PC-9 (cell line): ENCODE data around the gene YY2. TPM values are rescaled to one million over a fixed set of nuclear protein-coding genes. Genes with fewer than 3 reads are reported as not detected.

Source experiments
- BruUV-seq: library from RNA; stranded (reverse); fragments of 400-500 nt; replicated peaks from 2 replicates; lab custom pipeline; 2021; lab: Mats Ljungman, UMichigan
- CTCF ChIA-PET: fragments of 300-600 bp; sonication (Branson Sonifier 250); formaldehyde crosslinking; loops from one replicate; lab custom pipeline; 2022; ENCODE audit warnings: antibody characterized with exemption; lab: Charles Lee
- POLR2A ChIA-PET: fragments of 300-600 bp; sonication (Branson Sonifier 250); formaldehyde crosslinking; loops from one replicate; lab custom pipeline; 2022; ENCODE audit warnings: antibody characterized with exemption; ENCODE audit not compliant: unreplicated experiment; lab: Charles Lee
- DNase-seq, 2 experiments: peaks; one replicate each; pipeline versions ENCODE4 v3.0.0 to v3.0.0-alpha.2; 2015 to 2022; ENCODE audit warnings: mixed read lengths in 1 of 2
- H2AFZ ChIP-seq: fragments of 200-600 bp; sonication (generic); 2 replicates; pipeline ENCODE4 v1.8.1; 2017; ENCODE audit warnings: antibody characterized with exemption
- H3F3A ChIP-seq: fragments of 200-600 bp; sonication (generic); 2 replicates; pipeline ENCODE4 v1.8.1; 2017; ENCODE audit warnings: antibody characterized with exemption, mild to moderate bottlenecking, low read depth; ENCODE audit not compliant: insufficient read depth
- H3K27ac ChIP-seq: fragments of 200-600 bp; sonication (generic); 2 replicates; pipeline ENCODE4 v1.6.1; 2016; ENCODE audit warnings: mixed run types
- H3K27me3 ChIP-seq: fragments of 200-600 bp; sonication (generic); 2 replicates; pipeline ENCODE4 v1.6.1; 2016; ENCODE audit warnings: low read depth, mixed run types; ENCODE audit not compliant: insufficient read depth
- H3K36me3 ChIP-seq: fragments of 200-600 bp; sonication (generic); 2 replicates; pipeline ENCODE4 v1.6.1; 2016; ENCODE audit warnings: low read depth, mixed run types
- H3K4me1 ChIP-seq: fragments of 200-600 bp; sonication (generic); replicated peaks from 2 replicates; pipeline ENCODE4 v1.6.1; 2016; ENCODE audit warnings: mixed run types; ENCODE audit not compliant: insufficient read depth
- H3K4me2 ChIP-seq: fragments of 200-600 bp; sonication (generic); 2 replicates; pipeline ENCODE4 v1.6.1; 2017; ENCODE audit warnings: mixed run types
- H3K4me3 ChIP-seq: fragments of 200-600 bp; sonication (generic); 2 replicates; pipeline ENCODE4 v1.6.1; 2016; ENCODE audit warnings: mixed run types
- H3K79me2 ChIP-seq: fragments of 200-600 bp; sonication (generic); 2 replicates; pipeline ENCODE4 v1.6.1; 2017; ENCODE audit warnings: low read depth, mixed run types
- H3K9me2 ChIP-seq: fragments of 200-600 bp; sonication (generic); 2 replicates; pipeline ENCODE4 v1.8.1; 2017; ENCODE audit warnings: mild to moderate bottlenecking; ENCODE audit not compliant: insufficient read depth
- H3K9me3 ChIP-seq: fragments of 200-600 bp; sonication (generic); 2 replicates; pipeline ENCODE4 v1.8.1; 2016; ENCODE audit warnings: low read depth; ENCODE audit not compliant: insufficient read depth
- H4K20me1 ChIP-seq: fragments of 200-600 bp; sonication (generic); 2 replicates; pipeline ENCODE4 v1.8.1; 2017; ENCODE audit not compliant: insufficient read depth
- CTCF ChIP-seq: fragments of 200-600 bp; sonication (generic); conservative IDR thresholded peaks from 2 replicates; pipeline ENCODE4 v1.6.1; 2017; ENCODE audit warnings: mixed run types, antibody characterized with exemption, mild to moderate bottlenecking, moderate library complexity
- EZH2 ChIP-seq: fragments of 200-600 bp; sonication (generic); IDR thresholded peaks from 2 replicates; pipeline ENCODE4 v1.8.0; 2017; ENCODE audit warnings: antibody characterized with exemption, low read depth
- intact Hi-C: fragments of 100-400 bp; cut with micrococcal nuclease; formaldehyde crosslinking; loops from one replicate; pipeline ENCODE4 v1.10.0; 2022; ENCODE audit not compliant: unreplicated experiment
- total RNA-seq: library from RNA; stranded (reverse); gene quantifications from 2 replicates; pipeline ENCODE4 v1.2.3, GENCODE V29; 2021

The YY2 gene
- total RNA-seq, 1 experiment from 2014 or later = 2.0 TPM

- no peaks in the 10 kb centered on the region; the same call in 1 of the 2 replicates for H3K36me3 ChIP-seq
- intact Hi-C loops = loop anchor here (10.0 kb wide), 1 partner anchor 102 kb away; the partner anchor contains the start of gene SMS
- H4K20me1 ChIP-seq = no peaks in the 10 kb centered on the region
- H3K27me3 ChIP-seq = no peaks in the 10 kb centered on the region
- H3K79me2 ChIP-seq = peaks cover 21% of the 10 kb centered on the region
- CTCF ChIA-PET = no interaction called here
- no peak overlapping the region for H3K4me3 ChIP-seq
- POLR2A ChIA-PET = no interaction called here
- H3K27ac ChIP-seq = no peak overlapping the region
- no peaks in the 10 kb centered on the region for H3K9me3 ChIP-seq
- DNase-seq = no peak
- TF ChIP-seq EZH2 = no peak
- no peak for TF ChIP-seq CTCF
- no peaks in the 10 kb centered on the region for H3F3A ChIP-seq
- no TSS peak for BruUV-seq
- no peaks in the 10 kb centered on the region; the same call in 1 of the 2 replicates for H3K4me1 ChIP-seq
- no peak overlapping the region for H3K4me2 ChIP-seq
- no peaks in the 10 kb centered on the region for H3K9me2 ChIP-seq
- H2AFZ ChIP-seq = no peak overlapping the region
Observed at GRCh38 chrX:21843179-21843578, 12.6 kb upstream of the YY2 start.

GRCh38 chrX:21845096-21845495 lies 10.7 kb upstream of the YY2 start:
- BruUV-seq = no TSS peak
- no peak overlapping the region for H3K27ac ChIP-seq
- no peak overlapping the region for H3K4me3 ChIP-seq
- intact Hi-C loops = loop anchor here (10.0 kb wide), 1 partner anchor 100 kb away; the partner anchor contains the start of gene SMS
- DNase-seq = no peak
- no peaks in the 10 kb centered on the region for H3K4me1 ChIP-seq
- ChIA-PET POLR2A (no interaction called here), CTCF (no interaction called here)
- no peak overlapping the region for H3K4me2 ChIP-seq
- H2AFZ ChIP-seq = no peak overlapping the region
- H3K79me2 ChIP-seq = peaks cover 16% of the 10 kb centered on the region
- no peaks in the 10 kb centered on the region for H3F3A ChIP-seq
- H3K27me3 ChIP-seq = no peaks in the 10 kb centered on the region
- H3K36me3 ChIP-seq = no peaks in the 10 kb centered on the region; the same call in 1 of the 2 replicates
- TF ChIP-seq CTCF (no peak), EZH2 (no peak)
- no peaks in the 10 kb centered on the region for H3K9me3 ChIP-seq
- H3K9me2 ChIP-seq = no peaks in the 10 kb centered on the region
- H4K20me1 ChIP-seq = no peaks in the 10 kb centered on the region

- no TSS peak for BruUV-seq
- Histone ChIP-seq H3F3A (no peaks in the 10 kb centered on the region), H3K9me2 (no peaks in the 10 kb centered on the region), H3K27ac (no peak overlapping the region), H3K79me2 (no peaks in the 10 kb centered on the region), H3K4me1 (no peaks in the 10 kb centered on the region), H3K4me2 (no peak overlapping the region), H4K20me1 (no peaks in the 10 kb centered on the region), H3K27me3 (no peaks in the 10 kb centered on the region), H3K36me3 (no peaks in the 10 kb centered on the region; the same call in 1 of the 2 replicates), H3K9me3 (no peaks in the 10 kb centered on the region), H2AFZ (no peak overlapping the region), H3K4me3 (no peak overlapping the region)
- POLR2A ChIA-PET = no interaction called here
- intact Hi-C loops = loop anchor here (10.0 kb wide), 1 partner anchor 97 kb away; the partner anchor contains the start of gene SMS
- CTCF ChIA-PET = no interaction called here
- DNase-seq = no peak
- TF ChIP-seq CTCF (no peak), EZH2 (no peak)
Observed at GRCh38 chrX:21847342-21847741, 8.4 kb upstream of the YY2 start.
